PFSK-1 (cell line): ENCODE data around the gene NCOR1.

Experiments
- POLR2AphosphoS5 ChIP-seq: IDR thresholded peaks from 2 replicates; pipeline ENCODE4 v1.6.1; 2012; ENCODE audit warnings: low read depth, mild to moderate bottlenecking, control low read depth, low read length, moderate library complexity
- SIN3A ChIP-seq: IDR thresholded peaks from 2 replicates; pipeline ENCODE4 v1.6.1; 2012; ENCODE audit warnings: mild to moderate bottlenecking, low read length, moderate library complexity, borderline replicate concordance; ENCODE audit not compliant: insufficient read depth
- TAF1 ChIP-seq: IDR thresholded peaks from 2 replicates; pipeline ENCODE4 v1.6.1; 2012; ENCODE audit warnings: low read length, control low read depth, borderline replicate concordance; ENCODE audit not compliant: insufficient read depth
- TF ChIP-seq, protein P1 (sequence below), 2 experiments: IDR thresholded peaks; 2 replicates each; pipeline versions ENCODE4 v1.6.1 to v1.8.0; 2011 to 2012; ENCODE audit warnings: low read depth in 2 of 2, low read length in 2 of 2, control low read depth in 1 of 2, inconsistent platforms in 1 of 2, mild to moderate bottlenecking in 1 of 2, moderate library complexity in 1 of 2; ENCODE audit not compliant: insufficient read depth in 1 of 2

DNA sequence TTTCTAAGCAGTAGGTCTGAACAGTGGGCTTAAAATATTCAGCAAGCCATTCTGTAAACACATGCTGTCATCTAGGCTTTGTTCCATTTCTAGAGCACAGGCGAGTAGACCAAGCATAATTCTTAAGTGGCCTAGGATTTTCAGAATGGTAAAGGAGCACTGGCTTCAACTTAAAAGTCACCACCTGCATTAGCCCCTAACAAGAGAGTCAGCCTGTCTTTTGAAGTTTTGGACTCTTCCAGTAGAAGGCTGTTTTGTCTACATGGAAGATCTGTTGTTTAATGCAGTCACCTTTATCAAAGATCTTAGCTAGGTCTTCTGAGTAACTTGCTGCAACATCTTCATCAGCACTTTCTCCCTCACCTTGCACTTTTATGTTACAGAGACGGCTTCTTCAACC is 179.1 kb downstream of the NCOR1 start:
- TF ChIP-seq, protein P1, sequence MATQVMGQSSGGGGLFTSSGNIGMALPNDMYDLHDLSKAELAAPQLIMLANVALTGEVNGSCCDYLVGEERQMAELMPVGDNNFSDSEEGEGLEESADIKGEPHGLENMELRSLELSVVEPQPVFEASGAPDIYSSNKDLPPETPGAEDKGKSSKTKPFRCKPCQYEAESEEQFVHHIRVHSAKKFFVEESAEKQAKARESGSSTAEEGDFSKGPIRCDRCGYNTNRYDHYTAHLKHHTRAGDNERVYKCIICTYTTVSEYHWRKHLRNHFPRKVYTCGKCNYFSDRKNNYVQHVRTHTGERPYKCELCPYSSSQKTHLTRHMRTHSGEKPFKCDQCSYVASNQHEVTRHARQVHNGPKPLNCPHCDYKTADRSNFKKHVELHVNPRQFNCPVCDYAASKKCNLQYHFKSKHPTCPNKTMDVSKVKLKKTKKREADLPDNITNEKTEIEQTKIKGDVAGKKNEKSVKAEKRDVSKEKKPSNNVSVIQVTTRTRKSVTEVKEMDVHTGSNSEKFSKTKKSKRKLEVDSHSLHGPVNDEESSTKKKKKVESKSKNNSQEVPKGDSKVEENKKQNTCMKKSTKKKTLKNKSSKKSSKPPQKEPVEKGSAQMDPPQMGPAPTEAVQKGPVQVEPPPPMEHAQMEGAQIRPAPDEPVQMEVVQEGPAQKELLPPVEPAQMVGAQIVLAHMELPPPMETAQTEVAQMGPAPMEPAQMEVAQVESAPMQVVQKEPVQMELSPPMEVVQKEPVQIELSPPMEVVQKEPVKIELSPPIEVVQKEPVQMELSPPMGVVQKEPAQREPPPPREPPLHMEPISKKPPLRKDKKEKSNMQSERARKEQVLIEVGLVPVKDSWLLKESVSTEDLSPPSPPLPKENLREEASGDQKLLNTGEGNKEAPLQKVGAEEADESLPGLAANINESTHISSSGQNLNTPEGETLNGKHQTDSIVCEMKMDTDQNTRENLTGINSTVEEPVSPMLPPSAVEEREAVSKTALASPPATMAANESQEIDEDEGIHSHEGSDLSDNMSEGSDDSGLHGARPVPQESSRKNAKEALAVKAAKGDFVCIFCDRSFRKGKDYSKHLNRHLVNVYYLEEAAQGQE (IDR thresholded peaks at IDR 0.05; ENCODE audit: insufficient read depth in 1 of 2, low read depth in 2 of 2, low read length in 2 of 2) = no peak
- TF ChIP-seq POLR2AphosphoS5 = no peak
- no peak for TF ChIP-seq TAF1
- no peak for TF ChIP-seq SIN3A
